ENCODE measurements around the gene S1PR2.
"Not testable (repeated sequence)": the region's sequence is repeated elsewhere in the genome, so short reads cannot be mapped to it uniquely, and the experiment has no call there.

DNA sequence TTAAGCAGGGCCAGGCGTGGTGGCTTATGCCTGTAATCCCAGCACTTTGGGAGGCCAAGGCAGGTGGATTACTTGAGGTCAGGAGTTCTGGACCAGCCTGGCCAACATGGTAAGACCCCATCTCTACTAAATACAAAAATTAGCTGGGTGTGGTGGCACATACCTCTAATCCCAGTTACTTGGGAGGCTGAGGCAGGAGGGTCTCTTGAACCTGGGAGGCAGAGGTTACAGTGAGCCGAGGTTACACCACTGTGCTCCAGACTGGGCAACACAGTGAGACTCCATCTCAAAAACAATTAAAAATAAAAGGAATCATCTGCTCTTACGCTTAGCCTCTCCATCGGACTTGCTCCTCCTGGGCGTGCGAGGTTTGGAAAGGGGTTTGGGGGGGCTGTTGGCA lies 51.1 kb downstream of the S1PR2 start:
- TF ChIP-seq ARNTL (CRISPR knock-in tag; IDR thresholded peaks at IDR 0.05; ENCODE audit: borderline replicate concordance, low read depth); TCF4 (CRISPR knock-in tag; IDR thresholded peaks at IDR 0.05; ENCODE audit: borderline replicate concordance); SNAI2 (CRISPR knock-in tag; IDR thresholded peaks at IDR 0.05); ZC3H10 (CRISPR knock-in tag; IDR thresholded peaks at IDR 0.05); ZNF70 (CRISPR knock-in tag; IDR thresholded peaks at IDR 0.05); ZFP30 (CRISPR knock-in tag; IDR thresholded peaks at IDR 0.05); PPARA (CRISPR knock-in tag; IDR thresholded peaks at IDR 0.05; ENCODE audit: borderline replicate concordance): not testable (repeated sequence)
- TF ChIP-seq, protein P1, sequence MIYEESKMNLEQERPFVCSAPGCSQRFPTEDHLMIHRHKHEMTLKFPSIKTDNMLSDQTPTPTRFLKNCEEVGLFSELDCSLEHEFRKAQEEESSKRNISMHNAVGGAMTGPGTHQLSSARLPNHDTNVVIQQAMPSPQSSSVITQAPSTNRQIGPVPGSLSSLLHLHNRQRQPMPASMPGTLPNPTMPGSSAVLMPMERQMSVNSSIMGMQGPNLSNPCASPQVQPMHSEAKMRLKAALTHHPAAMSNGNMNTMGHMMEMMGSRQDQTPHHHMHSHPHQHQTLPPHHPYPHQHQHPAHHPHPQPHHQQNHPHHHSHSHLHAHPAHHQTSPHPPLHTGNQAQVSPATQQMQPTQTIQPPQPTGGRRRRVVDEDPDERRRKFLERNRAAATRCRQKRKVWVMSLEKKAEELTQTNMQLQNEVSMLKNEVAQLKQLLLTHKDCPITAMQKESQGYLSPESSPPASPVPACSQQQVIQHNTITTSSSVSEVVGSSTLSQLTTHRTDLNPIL (CRISPR knock-in tag; IDR thresholded peaks at IDR 0.05; ENCODE audit: low read depth), result not testable (repeated sequence)
- TF ChIP-seq, protein P2, sequence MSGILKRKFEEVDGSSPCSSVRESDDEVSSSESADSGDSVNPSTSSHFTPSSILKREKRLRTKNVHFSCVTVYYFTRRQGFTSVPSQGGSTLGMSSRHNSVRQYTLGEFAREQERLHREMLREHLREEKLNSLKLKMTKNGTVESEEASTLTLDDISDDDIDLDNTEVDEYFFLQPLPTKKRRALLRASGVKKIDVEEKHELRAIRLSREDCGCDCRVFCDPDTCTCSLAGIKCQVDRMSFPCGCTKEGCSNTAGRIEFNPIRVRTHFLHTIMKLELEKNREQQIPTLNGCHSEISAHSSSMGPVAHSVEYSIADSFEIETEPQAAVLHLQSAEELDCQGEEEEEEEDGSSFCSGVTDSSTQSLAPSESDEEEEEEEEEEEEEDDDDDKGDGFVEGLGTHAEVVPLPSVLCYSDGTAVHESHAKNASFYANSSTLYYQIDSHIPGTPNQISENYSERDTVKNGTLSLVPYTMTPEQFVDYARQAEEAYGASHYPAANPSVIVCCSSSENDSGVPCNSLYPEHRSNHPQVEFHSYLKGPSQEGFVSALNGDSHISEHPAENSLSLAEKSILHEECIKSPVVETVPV (CRISPR knock-in tag; IDR thresholded peaks at IDR 0.05), result not testable (repeated sequence)
- TF ChIP-seq, protein P3, sequence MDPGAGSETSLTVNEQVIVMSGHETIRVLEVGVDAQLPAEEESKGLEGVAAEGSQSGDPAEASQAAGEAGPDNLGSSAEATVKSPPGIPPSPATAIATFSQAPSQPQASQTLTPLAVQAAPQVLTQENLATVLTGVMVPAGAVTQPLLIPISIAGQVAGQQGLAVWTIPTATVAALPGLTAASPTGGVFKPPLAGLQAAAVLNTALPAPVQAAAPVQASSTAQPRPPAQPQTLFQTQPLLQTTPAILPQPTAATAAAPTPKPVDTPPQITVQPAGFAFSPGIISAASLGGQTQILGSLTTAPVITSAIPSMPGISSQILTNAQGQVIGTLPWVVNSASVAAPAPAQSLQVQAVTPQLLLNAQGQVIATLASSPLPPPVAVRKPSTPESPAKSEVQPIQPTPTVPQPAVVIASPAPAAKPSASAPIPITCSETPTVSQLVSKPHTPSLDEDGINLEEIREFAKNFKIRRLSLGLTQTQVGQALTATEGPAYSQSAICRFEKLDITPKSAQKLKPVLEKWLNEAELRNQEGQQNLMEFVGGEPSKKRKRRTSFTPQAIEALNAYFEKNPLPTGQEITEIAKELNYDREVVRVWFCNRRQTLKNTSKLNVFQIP (CRISPR knock-in tag; IDR thresholded peaks at IDR 0.05; ENCODE audit: borderline replicate concordance, low read depth), result not testable (repeated sequence)
- TF ChIP-seq, protein P4, sequence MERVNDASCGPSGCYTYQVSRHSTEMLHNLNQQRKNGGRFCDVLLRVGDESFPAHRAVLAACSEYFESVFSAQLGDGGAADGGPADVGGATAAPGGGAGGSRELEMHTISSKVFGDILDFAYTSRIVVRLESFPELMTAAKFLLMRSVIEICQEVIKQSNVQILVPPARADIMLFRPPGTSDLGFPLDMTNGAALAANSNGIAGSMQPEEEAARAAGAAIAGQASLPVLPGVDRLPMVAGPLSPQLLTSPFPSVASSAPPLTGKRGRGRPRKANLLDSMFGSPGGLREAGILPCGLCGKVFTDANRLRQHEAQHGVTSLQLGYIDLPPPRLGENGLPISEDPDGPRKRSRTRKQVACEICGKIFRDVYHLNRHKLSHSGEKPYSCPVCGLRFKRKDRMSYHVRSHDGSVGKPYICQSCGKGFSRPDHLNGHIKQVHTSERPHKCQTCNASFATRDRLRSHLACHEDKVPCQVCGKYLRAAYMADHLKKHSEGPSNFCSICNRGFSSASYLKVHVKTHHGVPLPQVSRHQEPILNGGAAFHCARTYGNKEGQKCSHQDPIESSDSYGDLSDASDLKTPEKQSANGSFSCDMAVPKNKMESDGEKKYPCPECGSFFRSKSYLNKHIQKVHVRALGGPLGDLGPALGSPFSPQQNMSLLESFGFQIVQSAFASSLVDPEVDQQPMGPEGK (CRISPR knock-in tag; IDR thresholded peaks at IDR 0.05; ENCODE audit: borderline replicate concordance), result not testable (repeated sequence)

Data from SK-N-SH treated with all-trans-retinoic acid at 6 μM for 48 hours (cell line).